ENCODE measurements around the gene BRSK1.

DNA sequence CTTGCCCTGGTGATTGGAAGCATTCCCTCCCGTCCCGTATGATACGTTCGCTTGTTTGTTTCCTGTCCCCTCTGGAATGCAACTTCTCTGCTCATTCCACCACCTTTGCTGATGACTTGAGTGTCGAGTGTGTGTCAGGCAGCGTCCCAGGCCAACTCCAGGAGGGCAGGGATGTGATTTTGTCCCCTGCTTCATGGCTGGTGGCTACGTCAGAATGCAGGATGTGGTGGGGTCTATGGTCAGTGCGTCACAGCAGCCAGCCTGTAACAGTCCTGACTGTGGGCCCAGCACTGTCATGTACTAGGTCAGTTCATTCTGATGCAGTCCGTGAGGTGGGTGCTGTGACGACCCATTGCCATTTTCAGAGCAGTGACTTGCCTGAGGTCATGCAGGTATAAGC, 16.2 kb downstream of the BRSK1 start:
- TF ChIP-seq EGR1 (IDR thresholded peaks at IDR 0.05) = no peak
- TF ChIP-seq EP300 (IDR thresholded peaks at IDR 0.05; ENCODE audit: borderline replicate concordance) = no peak
- TF ChIP-seq, protein P1, sequence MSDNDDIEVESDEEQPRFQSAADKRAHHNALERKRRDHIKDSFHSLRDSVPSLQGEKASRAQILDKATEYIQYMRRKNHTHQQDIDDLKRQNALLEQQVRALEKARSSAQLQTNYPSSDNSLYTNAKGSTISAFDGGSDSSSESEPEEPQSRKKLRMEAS (IDR thresholded peaks at IDR 0.05) = no peak
- TF ChIP-seq, protein P2, sequence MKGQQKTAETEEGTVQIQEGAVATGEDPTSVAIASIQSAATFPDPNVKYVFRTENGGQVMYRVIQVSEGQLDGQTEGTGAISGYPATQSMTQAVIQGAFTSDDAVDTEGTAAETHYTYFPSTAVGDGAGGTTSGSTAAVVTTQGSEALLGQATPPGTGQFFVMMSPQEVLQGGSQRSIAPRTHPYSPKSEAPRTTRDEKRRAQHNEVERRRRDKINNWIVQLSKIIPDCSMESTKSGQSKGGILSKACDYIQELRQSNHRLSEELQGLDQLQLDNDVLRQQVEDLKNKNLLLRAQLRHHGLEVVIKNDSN (IDR thresholded peaks at IDR 0.05) = no peak
- TF ChIP-seq FOXM1 (IDR thresholded peaks at IDR 0.05; ENCODE audit: borderline replicate concordance, low read depth) = no peak
- TF ChIP-seq RAD21 (IDR thresholded peaks at IDR 0.05; ENCODE audit: low read depth) = no peak
